GM10248 (cell line): ENCODE results near the gene CDC42EP5.

ENCODE experiments used
- CTCF ChIA-PET: fragments of 300-600 bp; sonication (Branson Sonifier 250); formaldehyde crosslinking; extraction: SDS; loops from one replicate; lab custom pipeline; 2021; ENCODE audit warnings: antibody characterized with exemption; lab: Yijun Ruan, JAX
- POLR2A ChIA-PET: fragments of 350-650 bp; sonication (Branson Sonifier 250); formaldehyde crosslinking; extraction: SDS; loops from one replicate; lab custom pipeline; 2020; ENCODE audit warnings: antibody characterized with exemption; lab: Yijun Ruan, JAX
- DNase-seq: peaks from one replicate; pipeline ENCODE4 v3.0.0; 2012; ENCODE audit errors: extremely low spot score
- CTCF ChIP-seq: IDR thresholded peaks from 2 replicates; pipeline ENCODE4 v1.5.1; 2012; ENCODE audit warnings: mild to moderate bottlenecking, low read depth; ENCODE audit errors: extremely low read depth, missing control alignments, control extremely low read depth

CDC42EP5 gene

GRCh38 chr19:54452626-54453025 is 20.5 kb downstream of the CDC42EP5 start:
- CTCF ChIA-PET: no interaction called here
- DNase-seq: no peak
- TF ChIP-seq CTCF: no peak
- POLR2A ChIA-PET: interaction anchor here (2.3 kb wide), 1 partner anchor 11 kb away, joined by 12 read pairs; the partner anchor contains the start of gene LENG9

- no peak for DNase-seq
- ChIA-PET CTCF (interaction anchor here (2.5 kb wide), 1 partner anchor 11 kb away, joined by 11 read pairs; the partner anchor contains the start of gene LENG9), POLR2A (no interaction called here)
- no peak for TF ChIP-seq CTCF
Observed at GRCh38 chr19:54451997-54452396, 21.1 kb downstream of the CDC42EP5 start.

GRCh38 chr19:54451331-54451871 is 21.7 kb downstream of the CDC42EP5 start:
- TF ChIP-seq CTCF: no peak
- ChIA-PET CTCF (interaction anchor here (2.5 kb wide), 1 partner anchor 11 kb away, joined by 11 read pairs; the partner anchor contains the start of gene LENG9), POLR2A (interaction anchor here (1.2 kb wide), 1 partner anchor 12 kb away, joined by 3 read pairs; the partner anchor contains the start of gene LENG9)
- DNase-seq: no peak

GRCh38 chr19:54449701-54450069 is 23.4 kb downstream of the CDC42EP5 start:
- POLR2A ChIA-PET: interaction anchor here (2.1 kb wide), 1 partner anchor 13 kb away, joined by 20 read pairs; the partner anchor contains the start of gene LENG9

GRCh38 chr19:54448774-54449700 is 24.1 kb downstream of the CDC42EP5 start, which contains the start of gene LENG8:
LENG8 (plus strand) TSS chr19:54449199; CDS start chr19:54451345, 2,146 bp downstream.
- peak; percentile 97 for DNase-seq
- POLR2A ChIA-PET: interaction anchor here (0.7 to 2.1 kb wide), 6 partner anchors 9 to 312 kb away, joined by 3 to 20 read pairs (median 4); partner anchors contain the start of genes CNOT3 and LENG9
- TF ChIP-seq CTCF: no peak
- CTCF ChIA-PET: interaction anchor here (0.8 to 2.5 kb wide), 4 partner anchors 10 to 15 kb away, joined by 3 to 11 read pairs (median 6); partner anchors contain the start of gene LENG9

More at GRCh38 chr19:54449701-54450069, 23.4 kb downstream of the CDC42EP5 start:
- DNase-seq: no peak
- CTCF ChIA-PET: interaction anchor here (2.5 kb wide), 1 partner anchor 13 kb away, joined by 11 read pairs; the partner anchor contains the start of gene LENG9
- TF ChIP-seq CTCF: no peak
